Measurements from ENCODE around the gene SMYD5. TPM values are rescaled to one million over a fixed set of nuclear protein-coding genes. Genes with fewer than 3 reads are reported as not detected.

SMYD5 gene
- total RNA-seq, 1 experiment from 2014 or later, result 37.4 TPM

DNA sequence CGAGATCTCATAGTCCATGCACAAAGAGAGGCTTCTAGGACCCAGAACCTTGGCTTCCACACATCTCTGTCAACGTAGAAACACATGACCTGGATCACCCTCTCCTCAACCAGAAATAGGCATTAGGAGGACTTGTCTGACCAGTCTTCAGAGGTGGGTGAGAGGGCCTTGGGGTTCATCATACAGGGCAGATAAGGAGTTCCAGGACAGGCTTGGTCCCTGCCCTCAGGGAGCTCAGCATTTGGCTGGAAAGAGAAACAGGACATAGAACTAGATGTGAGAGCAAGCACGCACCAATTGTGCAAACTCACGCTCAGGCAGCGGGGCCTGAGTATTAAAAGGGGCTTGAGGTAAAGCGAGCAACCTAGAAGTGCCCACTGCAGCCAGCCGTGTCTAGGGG lies 40.3 kb upstream of the SMYD5 start:
- Histone ChIP-seq H3K9me2 (ENCODE audit: insufficient read depth) (no peaks in the 10 kb centered on the region), H2AFZ (ENCODE audit: low read depth, low read length, poor library complexity, severe bottlenecking) (no peak overlapping the region), H3K27me3 (ENCODE audit: insufficient read depth, low read length) (no peaks in the 10 kb centered on the region), H3K36me3 (ENCODE audit: control insufficient read depth in 1 of 2, insufficient read depth in 2 of 2, low read length in 2 of 2) (no peaks in the 10 kb centered on the region), H3K9ac (ENCODE audit: low read length) (no peak overlapping the region), H3K9me3 (ENCODE audit: control insufficient read depth in 1 of 2, insufficient read depth in 1 of 2, low read depth in 1 of 2, low read length in 2 of 2) (no peaks in the 10 kb centered on the region), H3K79me2 (ENCODE audit: insufficient read depth, low read length) (no peaks in the 10 kb centered on the region), H3K4me2 (ENCODE audit: low read length) (no peak overlapping the region), H3K4me3 (replicated peaks in 1 of 2; ENCODE audit: low read depth in 1 of 2, low read length in 2 of 2) (no peak overlapping the region), H3K4me1 (ENCODE audit: control insufficient read depth in 1 of 2, insufficient read depth in 2 of 2, low read length in 2 of 2) (peaks cover 9 to 14% of the 10 kb centered on the region in 2 experiments; a peak in 3 of 4 replicates), H4K20me1 (ENCODE audit: insufficient read depth) (no peaks in the 10 kb centered on the region), H3K27ac (ENCODE audit: low read depth, low read length) (no peak overlapping the region)
- ATAC-seq (no peak), DNase-seq (ENCODE audit: low read depth, low spot score) (no peak)
- ChIA-PET RAD21 (ENCODE audit: low non-redundant PET in 1 of 2, low total read pairs in 2 of 2, uncharacterized antibody in 2 of 2, unreplicated experiment in 2 of 2) (no interaction called here), POLR2A (no interaction called here), CTCF (no interaction called here)
- intact Hi-C loops (cut with micrococcal nuclease), result no loop called here
- BruUV-seq (replicated peaks), result no TSS peak
- TF ChIP-seq SIN3A (IDR thresholded peaks at IDR 0.05; ENCODE audit: low read depth), result no peak
- no peak for TF ChIP-seq ZNF274 (IDR thresholded peaks at IDR 0.05; ENCODE audit: low read depth, low read length)
- TF ChIP-seq ZFX (IDR thresholded peaks at IDR 0.05), result no peak
- no peak for TF ChIP-seq ELF1 (IDR thresholded peaks at IDR 0.05; ENCODE audit: borderline replicate concordance, low read depth)
- no peak for TF ChIP-seq TCF7L2 (IDR thresholded peaks at IDR 0.05; ENCODE audit: borderline replicate concordance, extremely low read depth, insufficient read depth, insufficient read length)
- TF ChIP-seq, protein P1, sequence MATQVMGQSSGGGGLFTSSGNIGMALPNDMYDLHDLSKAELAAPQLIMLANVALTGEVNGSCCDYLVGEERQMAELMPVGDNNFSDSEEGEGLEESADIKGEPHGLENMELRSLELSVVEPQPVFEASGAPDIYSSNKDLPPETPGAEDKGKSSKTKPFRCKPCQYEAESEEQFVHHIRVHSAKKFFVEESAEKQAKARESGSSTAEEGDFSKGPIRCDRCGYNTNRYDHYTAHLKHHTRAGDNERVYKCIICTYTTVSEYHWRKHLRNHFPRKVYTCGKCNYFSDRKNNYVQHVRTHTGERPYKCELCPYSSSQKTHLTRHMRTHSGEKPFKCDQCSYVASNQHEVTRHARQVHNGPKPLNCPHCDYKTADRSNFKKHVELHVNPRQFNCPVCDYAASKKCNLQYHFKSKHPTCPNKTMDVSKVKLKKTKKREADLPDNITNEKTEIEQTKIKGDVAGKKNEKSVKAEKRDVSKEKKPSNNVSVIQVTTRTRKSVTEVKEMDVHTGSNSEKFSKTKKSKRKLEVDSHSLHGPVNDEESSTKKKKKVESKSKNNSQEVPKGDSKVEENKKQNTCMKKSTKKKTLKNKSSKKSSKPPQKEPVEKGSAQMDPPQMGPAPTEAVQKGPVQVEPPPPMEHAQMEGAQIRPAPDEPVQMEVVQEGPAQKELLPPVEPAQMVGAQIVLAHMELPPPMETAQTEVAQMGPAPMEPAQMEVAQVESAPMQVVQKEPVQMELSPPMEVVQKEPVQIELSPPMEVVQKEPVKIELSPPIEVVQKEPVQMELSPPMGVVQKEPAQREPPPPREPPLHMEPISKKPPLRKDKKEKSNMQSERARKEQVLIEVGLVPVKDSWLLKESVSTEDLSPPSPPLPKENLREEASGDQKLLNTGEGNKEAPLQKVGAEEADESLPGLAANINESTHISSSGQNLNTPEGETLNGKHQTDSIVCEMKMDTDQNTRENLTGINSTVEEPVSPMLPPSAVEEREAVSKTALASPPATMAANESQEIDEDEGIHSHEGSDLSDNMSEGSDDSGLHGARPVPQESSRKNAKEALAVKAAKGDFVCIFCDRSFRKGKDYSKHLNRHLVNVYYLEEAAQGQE (IDR thresholded peaks at IDR 0.05; ENCODE audit: low read depth), result no peak
- TF ChIP-seq, protein P2, sequence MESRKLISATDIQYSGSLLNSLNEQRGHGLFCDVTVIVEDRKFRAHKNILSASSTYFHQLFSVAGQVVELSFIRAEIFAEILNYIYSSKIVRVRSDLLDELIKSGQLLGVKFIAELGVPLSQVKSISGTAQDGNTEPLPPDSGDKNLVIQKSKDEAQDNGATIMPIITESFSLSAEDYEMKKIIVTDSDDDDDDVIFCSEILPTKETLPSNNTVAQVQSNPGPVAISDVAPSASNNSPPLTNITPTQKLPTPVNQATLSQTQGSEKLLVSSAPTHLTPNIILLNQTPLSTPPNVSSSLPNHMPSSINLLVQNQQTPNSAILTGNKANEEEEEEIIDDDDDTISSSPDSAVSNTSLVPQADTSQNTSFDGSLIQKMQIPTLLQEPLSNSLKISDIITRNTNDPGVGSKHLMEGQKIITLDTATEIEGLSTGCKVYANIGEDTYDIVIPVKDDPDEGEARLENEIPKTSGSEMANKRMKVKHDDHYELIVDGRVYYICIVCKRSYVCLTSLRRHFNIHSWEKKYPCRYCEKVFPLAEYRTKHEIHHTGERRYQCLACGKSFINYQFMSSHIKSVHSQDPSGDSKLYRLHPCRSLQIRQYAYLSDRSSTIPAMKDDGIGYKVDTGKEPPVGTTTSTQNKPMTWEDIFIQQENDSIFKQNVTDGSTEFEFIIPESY (IDR thresholded peaks at IDR 0.05; ENCODE audit: extremely low read depth, insufficient replicate concordance, low read length), result no peak
- no peak for TF ChIP-seq JUND (IDR thresholded peaks at IDR 0.05)
- TF ChIP-seq FOSL1 (IDR thresholded peaks at IDR 0.05; ENCODE audit: low read depth), result no peak
- no peak for TF ChIP-seq SRF (IDR thresholded peaks at IDR 0.05; ENCODE audit: low read depth)
- no peak for TF ChIP-seq SP1 (IDR thresholded peaks at IDR 0.05; ENCODE audit: low read depth)
- TF ChIP-seq, protein P3, sequence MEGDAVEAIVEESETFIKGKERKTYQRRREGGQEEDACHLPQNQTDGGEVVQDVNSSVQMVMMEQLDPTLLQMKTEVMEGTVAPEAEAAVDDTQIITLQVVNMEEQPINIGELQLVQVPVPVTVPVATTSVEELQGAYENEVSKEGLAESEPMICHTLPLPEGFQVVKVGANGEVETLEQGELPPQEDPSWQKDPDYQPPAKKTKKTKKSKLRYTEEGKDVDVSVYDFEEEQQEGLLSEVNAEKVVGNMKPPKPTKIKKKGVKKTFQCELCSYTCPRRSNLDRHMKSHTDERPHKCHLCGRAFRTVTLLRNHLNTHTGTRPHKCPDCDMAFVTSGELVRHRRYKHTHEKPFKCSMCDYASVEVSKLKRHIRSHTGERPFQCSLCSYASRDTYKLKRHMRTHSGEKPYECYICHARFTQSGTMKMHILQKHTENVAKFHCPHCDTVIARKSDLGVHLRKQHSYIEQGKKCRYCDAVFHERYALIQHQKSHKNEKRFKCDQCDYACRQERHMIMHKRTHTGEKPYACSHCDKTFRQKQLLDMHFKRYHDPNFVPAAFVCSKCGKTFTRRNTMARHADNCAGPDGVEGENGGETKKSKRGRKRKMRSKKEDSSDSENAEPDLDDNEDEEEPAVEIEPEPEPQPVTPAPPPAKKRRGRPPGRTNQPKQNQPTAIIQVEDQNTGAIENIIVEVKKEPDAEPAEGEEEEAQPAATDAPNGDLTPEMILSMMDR (IDR thresholded peaks at IDR 0.05 in 2 of 3, conservative IDR thresholded peaks at IDR 0.05 in 1 of 3; ENCODE audit: borderline replicate concordance in 1 of 3, insufficient read depth in 1 of 3, low read depth in 2 of 3, low read length in 2 of 3), result no peak
- no peak for TF ChIP-seq POLR2AphosphoS5 (IDR thresholded peaks at IDR 0.05; ENCODE audit: low read depth, low read length)
- no peak for TF ChIP-seq YY1 (IDR thresholded peaks at IDR 0.05; ENCODE audit: extremely low read depth, insufficient replicate concordance, low read depth, low read length)
- TF ChIP-seq POLR2A (IDR thresholded peaks at IDR 0.05; ENCODE audit: borderline replicate concordance, extremely low read depth, insufficient read depth, insufficient read length), result no peak
- TF ChIP-seq RAD21 (IDR thresholded peaks at IDR 0.05; ENCODE audit: low read depth), result no peak
- TF ChIP-seq, protein P4, sequence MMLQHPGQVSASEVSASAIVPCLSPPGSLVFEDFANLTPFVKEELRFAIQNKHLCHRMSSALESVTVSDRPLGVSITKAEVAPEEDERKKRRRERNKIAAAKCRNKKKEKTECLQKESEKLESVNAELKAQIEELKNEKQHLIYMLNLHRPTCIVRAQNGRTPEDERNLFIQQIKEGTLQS (IDR thresholded peaks at IDR 0.05), result no peak
- no peak for TF ChIP-seq CBX3 (IDR thresholded peaks at IDR 0.05; ENCODE audit: low read depth)
- TF ChIP-seq EGR1 (IDR thresholded peaks at IDR 0.05; ENCODE audit: low read depth), result no peak
